Breast epithelium (tissue), 3 donors: ENCODE data around the gene CDK6.

Experiments used
- CTCF ChIP-seq, 3 donors: fragments of 450-650 bp; IDR thresholded peaks; one replicate each; pipeline ENCODE4 v1.5.1; 2016 to 2017; ENCODE audit warnings: antibody characterized with exemption in 3 of 3, mild to moderate bottlenecking in 3 of 3, moderate library complexity in 3 of 3
- POLR2A ChIP-seq: fragments of 450-650 bp; IDR thresholded peaks from one replicate; pipeline ENCODE4 v1.6.1; 2016; ENCODE audit warnings: antibody characterized with exemption, mild to moderate bottlenecking, moderate library complexity
- POLR2AphosphoS5 ChIP-seq, 3 donors: sonication (generic); formaldehyde crosslinking; IDR thresholded peaks; one replicate each; pipeline ENCODE4 v1.6.1; 2017; ENCODE audit warnings: antibody characterized with exemption in 3 of 3

DNA sequence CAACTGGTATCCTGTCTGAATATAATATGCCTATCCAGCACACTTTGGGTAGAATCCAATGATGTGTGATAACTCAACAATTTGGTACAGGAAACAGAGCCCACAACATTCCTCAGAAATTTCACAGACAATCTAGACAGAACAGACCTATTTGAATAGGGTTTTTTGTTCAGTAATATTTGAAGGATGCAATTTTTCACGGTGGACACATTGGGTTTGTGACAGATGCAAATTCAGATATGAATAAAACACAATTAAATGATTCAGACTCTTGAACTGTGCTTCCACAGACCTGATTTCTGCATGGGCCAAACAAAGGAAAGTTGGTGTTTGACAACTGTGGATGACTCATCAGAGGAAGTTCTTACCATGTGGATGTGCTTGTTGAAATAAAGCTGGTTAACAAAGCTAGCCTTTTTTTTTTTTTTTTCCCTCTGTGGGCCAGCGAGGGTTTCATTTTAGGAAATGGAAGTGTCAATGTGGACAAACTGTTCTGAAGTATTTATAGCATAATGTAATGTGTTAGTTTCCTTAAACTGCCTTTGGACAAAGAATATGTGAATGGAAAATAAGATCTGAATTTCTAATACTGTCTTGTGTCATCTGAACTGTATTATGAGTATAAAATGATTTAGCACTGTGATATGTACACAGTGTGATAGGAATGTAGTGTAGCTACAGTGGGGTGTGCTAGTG, 203.0 kb downstream of the CDK6 start:
- no peak for TF ChIP-seq CTCF (IDR thresholded peaks at IDR 0.05)
- TF ChIP-seq POLR2A: no peak
- peak in 2 of 3 donors; percentile 36 to 50 for TF ChIP-seq POLR2AphosphoS5 (IDR thresholded peaks at IDR 0.05)
